SK-N-SH (cell line): ENCODE results near the gene DRD4. TPM values are rescaled to one million over a fixed set of nuclear protein-coding genes. Genes with fewer than 3 reads are reported as not detected.

Experiments
- CTCF ChIA-PET: fragments of 300-600, 350-600 bp; formaldehyde crosslinking; extraction: SDS; loops from one replicate; lab custom pipeline; 2021; lab: Yijun Ruan, JAX
- POLR2A ChIA-PET: fragments of 350-600 bp; sonication (Branson Sonifier 250); formaldehyde crosslinking; extraction: SDS; loops from one replicate; lab custom pipeline; 2020; ENCODE audit warnings: antibody characterized with exemption, inconsistent platforms; lab: Yijun Ruan, JAX
- DNase-seq: peaks from one replicate; pipeline ENCODE4 v3.0.0; 2012
- H2AFZ ChIP-seq: fragments of 200-600 bp; sonication (generic); 2 replicates; pipeline ENCODE4 v1.8.1; 2016; ENCODE audit warnings: antibody characterized with exemption, mild to moderate bottlenecking, low read depth
- H3F3A ChIP-seq: fragments of 200-600 bp; sonication (generic); replicated peaks from 2 replicates; pipeline ENCODE3; 2016; ENCODE audit warnings: antibody characterized with exemption, mild to moderate bottlenecking; ENCODE audit not compliant: insufficient read depth
- H3K27ac ChIP-seq, 2 experiments: fragments of 200-500 bp in 1 of 2; fragments of 200-600 bp in 1 of 2; sonication (Bioruptor generic) in 1 of 2; sonication (generic), shearing (Covaris generic) in 1 of 2; 2 replicates each; pipeline versions ENCODE4 v1.5.1 to v1.6.1; 2014 to 2016; ENCODE audit warnings: low read depth in 2 of 2, inconsistent platforms in 1 of 2, low read length in 1 of 2, mild to moderate bottlenecking in 1 of 2, mixed read lengths in 1 of 2
- H3K27me3 ChIP-seq: fragments of 200-600 bp; sonication (generic), shearing (Covaris generic); 2 replicates; pipeline ENCODE4 v1.6.1; 2016; ENCODE audit warnings: mixed run types; ENCODE audit not compliant: insufficient read depth
- H3K36me3 ChIP-seq, 2 experiments: fragments of 200-500 bp in 1 of 2; fragments of 200-600 bp in 1 of 2; sonication (Bioruptor generic) in 1 of 2; sonication (generic) in 1 of 2; replicated peaks in 1 of 2; 2 replicates each; pipeline versions ENCODE3 to v1.5.1; 2014 to 2016; ENCODE audit warnings: low read length in 1 of 2, mild to moderate bottlenecking in 1 of 2; ENCODE audit not compliant: insufficient read depth in 2 of 2, control insufficient read depth in 1 of 2
- H3K4me1 ChIP-seq, 2 experiments: fragments of 200-500 bp in 1 of 2; fragments of 200-600 bp in 1 of 2; sonication (Bioruptor generic) in 1 of 2; sonication (generic), shearing (Covaris generic) in 1 of 2; 2 replicates each; pipeline versions ENCODE4 v1.5.1 to v1.6.1; 2014 to 2016; ENCODE audit warnings: low read depth in 1 of 2, low read length in 1 of 2, mixed run types in 1 of 2; ENCODE audit not compliant: insufficient read depth in 2 of 2, control insufficient read depth in 1 of 2
- H3K4me2 ChIP-seq: fragments of 200-600 bp; sonication (generic), shearing (Covaris generic); 2 replicates; pipeline ENCODE4 v1.6.1; 2017; ENCODE audit warnings: mixed run types
- H3K4me3 ChIP-seq, 2 experiments: fragments of 200-500 bp in 1 of 2; fragments of 200-600 bp in 1 of 2; sonication (Bioruptor generic) in 1 of 2; sonication (generic), shearing (Covaris generic) in 1 of 2; 2 replicates each; pipeline versions ENCODE4 v1.5.1 to v1.8.1; 2014 to 2016; ENCODE audit warnings: low read depth in 2 of 2, inconsistent platforms in 1 of 2, low read length in 1 of 2, mild to moderate bottlenecking in 1 of 2, mixed read lengths in 1 of 2, moderate library complexity in 1 of 2
- H3K79me2 ChIP-seq: fragments of 200-600 bp; sonication (generic); 2 replicates; pipeline ENCODE4 v1.8.1; 2017; ENCODE audit warnings: mild to moderate bottlenecking; ENCODE audit not compliant: insufficient read depth
- H3K9ac ChIP-seq: fragments of 200-600 bp; sonication (generic); 2 replicates; pipeline ENCODE4 v1.6.1; 2017; ENCODE audit warnings: mixed run types
- H3K9me2 ChIP-seq: fragments of 200-600 bp; sonication (generic); 2 replicates; pipeline ENCODE4 v1.6.1; 2017; ENCODE audit warnings: mixed run types
- H3K9me3 ChIP-seq: fragments of 200-600 bp; sonication (generic); 2 replicates; pipeline ENCODE4 v1.6.1; 2017; ENCODE audit warnings: mixed run types, mild to moderate bottlenecking, moderate library complexity
- H4K20me1 ChIP-seq: fragments of 200-600 bp; sonication (generic); 2 replicates; pipeline ENCODE4 v1.6.1; 2017; ENCODE audit warnings: mild to moderate bottlenecking, mixed run types; ENCODE audit not compliant: insufficient read depth
- CHD2 ChIP-seq: fragments of 150-350 bp; IDR thresholded peaks from 2 replicates; pipeline ENCODE4 v1.6.1; 2018; ENCODE audit warnings: low read length; ENCODE audit not compliant: partially characterized antibody
- FOSL2 ChIP-seq: IDR thresholded peaks from 2 replicates; pipeline ENCODE4 v1.4.0; 2012; ENCODE audit warnings: low read depth, mild to moderate bottlenecking, moderate library complexity, borderline replicate concordance
- FOXM1 ChIP-seq: IDR thresholded peaks from 2 replicates; pipeline ENCODE4 v1.4.0; 2012; ENCODE audit warnings: low read depth, mild to moderate bottlenecking
- GATA2 ChIP-seq: sonication (generic); formaldehyde crosslinking; IDR thresholded peaks from 2 replicates; pipeline ENCODE4 v1.5.0; 2020; ENCODE audit warnings: mild to moderate bottlenecking, missing genetic modification reagents
- IRF3 ChIP-seq: fragments of 150-350 bp; IDR thresholded peaks from 2 replicates; pipeline ENCODE4 v1.6.1; 2016; ENCODE audit warnings: mild to moderate bottlenecking, low read depth, low read length
- JUND ChIP-seq: IDR thresholded peaks from 2 replicates; pipeline ENCODE4 v1.4.0; 2012
- MAX ChIP-seq: IDR thresholded peaks from 2 replicates; pipeline ENCODE4 v1.4.0; 2012; ENCODE audit warnings: low read depth
- MEF2A ChIP-seq: IDR thresholded peaks from 2 replicates; pipeline ENCODE4 v1.4.0; 2012; ENCODE audit warnings: low read depth, borderline replicate concordance
- PBX3 ChIP-seq: IDR thresholded peaks from 2 replicates; pipeline ENCODE4; 2012
- REST ChIP-seq: IDR thresholded peaks from 2 replicates; pipeline ENCODE4 v1.6.1; 2012; ENCODE audit warnings: mild to moderate bottlenecking, low read depth, low read length, moderate library complexity
- SIN3A ChIP-seq: IDR thresholded peaks from 2 replicates; pipeline ENCODE4 v1.6.1; 2012; ENCODE audit warnings: low read depth, mild to moderate bottlenecking, low read length, moderate library complexity, borderline replicate concordance
- TAF1 ChIP-seq: IDR thresholded peaks from 2 replicates; pipeline ENCODE4 v1.6.1; 2012; ENCODE audit warnings: low read depth, mild to moderate bottlenecking, low read length, moderate library complexity, borderline replicate concordance
- TCF12 ChIP-seq: IDR thresholded peaks from 2 replicates; pipeline ENCODE4 v1.4.0; 2012
- YY1 ChIP-seq: IDR thresholded peaks from 2 replicates; pipeline ENCODE4 v1.4.0; 2012; ENCODE audit warnings: low read depth, mild to moderate bottlenecking
- WGBS: methylation state at CpG from one replicate; pipeline ENCODE4 v1.1.6; 2017; ENCODE audit warnings: low lambda C conversion rate; 5-methylcytosine and 5-hydroxymethylcytosine counted together
- polyA plus RNA-seq, 3 experiments: library from polyadenylated mRNA; depleted of rRNA; stranded (reverse); fragments of >200 nt; gene quantifications; 2 replicates each; pipeline ENCODE4 v1.2.3, GENCODE V29; 2012

DRD4 gene
- polyA plus RNA-seq, 1 of the 3 experiments (the other 2 are of a cell fraction) = not detected

DNA sequence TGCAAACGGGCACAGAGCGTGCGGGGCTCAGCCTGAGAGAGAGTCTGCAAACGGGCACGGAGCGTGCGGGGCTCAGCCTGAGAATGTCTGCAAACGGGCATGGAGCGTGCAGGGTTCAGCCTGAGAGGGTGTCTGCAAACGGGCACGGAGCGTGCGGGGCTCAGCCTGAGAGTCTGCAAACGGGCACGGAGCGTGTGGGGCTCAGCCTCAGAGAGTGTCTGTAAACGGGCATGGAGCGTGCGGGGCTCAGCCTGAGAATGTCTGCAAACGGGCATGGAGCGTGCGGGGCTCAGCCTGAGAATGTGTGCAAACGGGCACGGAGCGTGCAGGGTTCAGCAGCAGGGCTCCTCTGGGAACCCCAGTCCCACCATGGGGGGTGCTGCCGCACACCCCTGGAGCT lies 47.3 kb upstream of the DRD4 start:
- 93% methylated on average over 22 of the region's 26 CpGs for WGBS
- no peaks in the 10 kb centered on the region for H3K27me3 ChIP-seq
- no peak overlapping the region for H2AFZ ChIP-seq
- H3K36me3 ChIP-seq = peaks cover 36 to 68% of the 10 kb centered on the region in 2 experiments
- DNase-seq = no peak
- H3K4me2 ChIP-seq = no peak overlapping the region
- no peaks in the 10 kb centered on the region for H3K9me2 ChIP-seq
- ChIA-PET CTCF (no interaction called here), POLR2A (no interaction called here)
- H3K9me3 ChIP-seq = no peaks in the 10 kb centered on the region
- H3K4me1 ChIP-seq = no peaks in the 10 kb centered on the region
- H3K79me2 ChIP-seq = peaks cover 57% of the 10 kb centered on the region
- peaks cover 51% of the 10 kb centered on the region for H4K20me1 ChIP-seq
- no peak overlapping the region for H3K27ac ChIP-seq
- no peak for TF ChIP-seq MEF2A
- no peak for TF ChIP-seq CHD2
- TF ChIP-seq TCF12 = no peak
- TF ChIP-seq JUND = no peak
- TF ChIP-seq SIN3A = no peak
- no peak for TF ChIP-seq YY1
- no peak for TF ChIP-seq MAX
- no peak for TF ChIP-seq TAF1
- no peak for TF ChIP-seq IRF3
- no peak for TF ChIP-seq GATA2 (CRISPR knock-in tag)
- TF ChIP-seq PBX3 = no peak
- TF ChIP-seq REST = no peak
- no peak for TF ChIP-seq FOSL2
- TF ChIP-seq FOXM1 = no peak
- H3K9ac ChIP-seq = no peak overlapping the region
- no peak overlapping the region for H3K4me3 ChIP-seq
- peaks cover 12% of the 10 kb centered on the region for H3F3A ChIP-seq
